NCI-H526 treated with DMSO at 0.1 percent for 48 hours (cell line): ENCODE data around the gene SLC25A13.

Experiments used
- DNase-seq: peaks from one replicate; lab custom pipeline; 2025; lab: John Stamatoyannopoulos, UW

The SLC25A13 gene

DNA sequence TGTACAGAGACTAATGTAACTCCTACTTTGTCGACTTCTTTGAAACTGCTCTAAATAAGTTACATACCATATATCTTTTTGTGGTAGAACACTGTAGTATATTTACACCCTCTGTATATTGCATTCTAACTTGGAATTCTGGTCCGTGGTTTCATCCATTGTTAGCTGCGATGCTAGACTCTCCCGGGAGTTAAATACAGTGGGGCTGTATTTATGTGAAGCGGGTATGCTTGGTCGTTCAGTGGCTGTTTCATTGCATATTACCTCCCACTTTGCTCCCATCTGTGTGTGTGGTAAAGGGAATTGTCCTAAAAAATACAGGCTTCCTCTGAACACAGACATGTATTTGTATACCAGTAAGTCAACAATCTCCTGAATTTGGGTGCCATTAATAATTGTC is 231.1 kb downstream of the SLC25A13 start:
- peak; percentile 63 for DNase-seq

DNA sequence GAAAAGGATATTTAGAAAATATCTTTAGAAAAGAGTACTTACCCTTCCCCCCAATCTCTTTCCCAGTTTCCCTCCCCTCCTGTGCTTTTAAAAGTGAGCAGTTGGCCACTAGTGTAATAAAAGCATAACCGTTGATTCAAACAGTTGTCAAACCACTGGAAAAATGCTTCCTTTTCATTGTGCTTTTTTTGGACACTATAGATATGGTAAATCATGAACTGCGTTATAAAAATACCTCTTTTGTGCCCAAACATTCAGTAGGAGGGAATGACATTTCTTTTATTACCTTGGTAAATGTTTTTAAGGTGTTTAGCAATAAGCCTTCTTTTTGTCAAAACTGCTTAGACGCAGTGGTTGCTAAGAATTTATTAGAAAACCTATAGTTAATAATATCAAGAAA is 232.4 kb downstream of the SLC25A13 start:
- DNase-seq = peak; percentile 24

DNA sequence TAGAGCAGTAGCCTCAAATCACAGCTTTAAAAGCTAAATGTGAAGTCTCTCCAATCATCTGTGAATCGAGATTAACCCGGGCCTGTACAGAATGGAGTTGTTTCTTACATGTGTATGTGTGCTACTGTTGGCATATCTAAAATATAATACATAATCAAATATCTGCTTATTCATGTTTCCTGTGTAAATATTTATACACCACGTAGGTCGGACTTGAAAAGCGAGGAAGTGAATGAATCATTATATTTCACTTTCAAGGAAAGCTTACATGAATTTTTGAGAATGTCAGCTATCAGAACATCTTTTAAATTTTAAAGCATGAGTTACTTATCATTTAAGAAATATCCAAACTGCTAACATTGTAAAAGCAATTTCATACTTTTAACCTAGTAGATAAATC is 233.3 kb downstream of the SLC25A13 start:
- peak; percentile 84 for DNase-seq

DNA sequence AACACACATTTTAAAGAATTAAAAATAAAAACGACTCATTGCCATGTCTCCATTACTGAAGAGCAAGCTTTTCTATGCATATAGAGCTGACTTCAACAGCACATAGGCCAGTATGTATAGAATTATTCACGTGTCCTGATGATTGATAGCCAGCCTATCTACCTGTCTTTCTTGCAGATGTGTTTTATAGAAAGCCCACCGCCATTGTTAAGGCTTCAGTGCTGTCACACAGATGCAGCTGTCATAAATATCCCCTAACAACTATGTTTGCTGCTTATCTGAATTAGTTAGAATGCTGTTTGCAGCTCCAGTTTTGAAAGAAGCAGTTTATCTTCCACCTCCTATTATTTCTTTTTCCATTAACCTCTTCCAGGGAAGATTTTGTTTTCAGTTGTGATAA is 235.9 kb downstream of the SLC25A13 start:
- DNase-seq = peak; percentile 30

DNA sequence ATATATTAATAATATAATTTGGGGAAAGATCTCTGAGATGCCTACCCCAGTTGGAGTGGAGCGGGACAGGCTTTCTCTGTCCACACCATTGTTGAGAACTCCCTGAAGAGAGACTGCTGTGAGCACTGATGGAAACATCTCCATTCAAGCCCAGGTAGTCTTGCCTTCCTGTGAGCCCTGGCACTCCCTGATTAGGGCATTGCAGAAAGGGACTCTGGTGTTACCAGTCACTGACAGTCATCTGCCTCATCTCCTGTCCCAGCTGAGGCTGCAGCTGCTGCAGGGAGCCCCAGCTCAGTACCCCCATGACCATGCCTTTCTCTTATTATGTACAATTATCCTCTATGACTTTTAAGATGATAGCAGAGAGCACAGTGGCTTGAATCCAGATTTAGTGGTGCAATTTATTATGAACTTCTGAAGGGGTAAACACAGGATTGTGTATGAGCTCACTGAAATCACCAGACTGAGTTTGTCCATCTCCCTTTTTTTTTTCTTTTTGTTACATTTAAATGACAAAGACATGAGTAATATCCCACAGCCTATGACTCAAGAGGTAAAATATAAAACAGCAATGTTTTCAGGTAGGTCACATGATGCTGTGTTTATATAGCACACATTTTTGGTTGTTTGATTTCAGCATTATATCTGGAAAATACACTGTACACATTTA is 236.9 kb downstream of the SLC25A13 start:
- no peak for DNase-seq

DNA sequence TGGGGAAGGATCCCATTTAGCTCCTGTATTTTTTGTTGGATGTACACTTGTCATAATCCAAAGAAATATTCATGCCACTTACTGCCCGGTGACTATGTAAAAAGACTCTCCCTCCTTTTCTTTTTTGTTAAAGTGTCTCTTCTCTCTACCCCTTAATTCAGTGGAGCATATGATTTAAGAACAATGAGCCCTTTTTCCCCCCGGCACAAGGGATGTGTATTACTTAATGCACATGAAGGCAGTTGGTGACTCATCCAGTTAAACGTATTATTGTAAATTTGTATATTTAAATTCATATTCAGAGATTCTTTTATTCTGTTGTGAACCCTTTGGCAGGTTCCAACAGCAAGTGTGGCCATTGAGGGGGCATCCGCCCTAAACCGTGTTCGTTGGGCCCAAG is 241.9 kb downstream of the SLC25A13 start:
- peak; percentile 95 for DNase-seq

DNA sequence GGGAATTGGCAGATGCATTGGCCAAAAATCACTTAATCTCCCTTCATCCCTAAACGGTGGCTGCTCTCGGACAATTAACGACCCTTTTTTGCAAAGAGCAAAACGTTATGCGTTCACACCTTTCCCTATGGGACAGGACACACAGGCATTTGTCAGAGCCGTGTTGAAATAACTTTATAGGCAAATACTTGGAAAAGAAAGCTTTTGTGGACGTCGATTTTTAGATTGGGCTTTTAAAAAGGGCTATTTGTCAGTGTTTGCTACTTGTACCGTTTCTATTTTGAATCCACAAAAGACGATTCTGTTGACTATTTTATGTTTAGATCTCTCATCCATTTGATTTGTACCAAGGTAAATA is 245.6 kb downstream of the SLC25A13 start:
- DNase-seq = peak; percentile 78

DNA sequence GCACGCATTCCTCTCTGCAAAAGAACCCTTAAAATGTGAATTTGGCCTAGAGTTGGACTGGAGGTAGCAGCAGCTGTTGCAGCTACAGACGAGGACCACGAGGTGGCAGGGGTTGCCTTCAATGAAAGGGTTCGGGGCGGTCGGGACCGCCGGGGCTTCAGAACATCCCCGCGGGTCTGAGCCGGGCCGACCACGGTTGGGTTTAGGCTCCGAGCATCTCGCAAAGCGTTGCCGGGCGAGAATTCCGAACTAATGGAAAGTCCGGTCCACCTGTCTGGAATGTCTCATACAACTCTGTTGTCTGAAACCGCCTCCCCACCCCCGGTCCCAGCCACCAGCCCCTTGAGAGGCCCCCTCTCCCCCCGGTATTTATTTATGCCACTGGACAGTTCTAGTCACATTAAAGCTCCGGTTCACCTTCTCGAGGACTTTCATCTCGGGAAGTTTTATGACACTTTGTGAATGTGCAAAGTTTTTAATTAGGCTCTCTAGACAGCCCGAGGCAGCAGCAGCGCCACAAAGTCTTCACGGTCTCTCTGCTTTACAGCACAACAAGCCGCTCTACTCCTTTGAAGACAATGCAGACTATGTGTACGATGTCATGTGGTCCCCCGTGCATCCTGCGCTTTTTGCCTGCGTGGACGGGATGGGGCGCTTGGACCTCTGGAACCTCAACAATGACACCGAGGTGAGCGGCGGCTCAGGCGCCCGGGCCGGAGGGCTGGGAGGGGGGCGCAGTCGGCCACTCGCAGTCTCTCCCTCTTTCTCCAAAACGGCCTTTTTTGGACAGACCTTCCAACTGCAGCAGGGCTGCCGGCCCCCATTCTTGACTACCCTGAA is 246.2 kb downstream of the SLC25A13 start:
- peak; percentile 85 for DNase-seq

DNA sequence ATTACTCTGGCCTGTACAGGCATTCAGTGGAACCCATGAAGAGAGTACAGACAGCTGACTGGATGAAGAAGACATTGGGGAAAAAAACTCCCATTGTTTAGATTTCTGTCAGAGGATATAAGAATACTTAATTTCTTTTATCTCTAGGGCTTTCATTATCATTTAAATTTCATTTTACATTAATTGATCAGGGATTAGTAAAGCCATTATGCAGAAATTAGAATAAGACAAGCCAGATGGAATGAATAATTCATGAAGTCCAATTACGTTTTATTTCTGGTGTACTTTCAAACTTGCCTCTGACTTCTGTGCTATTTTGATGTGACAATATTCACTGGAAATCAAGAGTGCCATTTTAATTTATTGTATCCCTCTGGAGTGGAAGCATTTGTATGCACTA is 247.0 kb downstream of the SLC25A13 start:
- DNase-seq = no peak
